Testis (tissue), 2 donors: ENCODE results near the gene IGSF21.

Experiments
- POLR2A ChIP-seq: fragments of 450-650 bp; IDR thresholded peaks from one replicate; pipeline ENCODE4 v1.6.1; 2017; ENCODE audit warnings: antibody characterized with exemption, mild to moderate bottlenecking, moderate library complexity
- TF ChIP-seq, protein P1 (sequence below), 3 experiments: fragments of 450-650 bp in 2 of 3; fragments of 200-600 bp in 1 of 3; sonication (generic) in 1 of 3; IDR thresholded peaks; one replicate each; pipeline ENCODE4 v1.5.1; 2016 to 2019; ENCODE audit warnings: antibody characterized with exemption in 3 of 3, mild to moderate bottlenecking in 2 of 3, moderate library complexity in 1 of 3

DNA sequence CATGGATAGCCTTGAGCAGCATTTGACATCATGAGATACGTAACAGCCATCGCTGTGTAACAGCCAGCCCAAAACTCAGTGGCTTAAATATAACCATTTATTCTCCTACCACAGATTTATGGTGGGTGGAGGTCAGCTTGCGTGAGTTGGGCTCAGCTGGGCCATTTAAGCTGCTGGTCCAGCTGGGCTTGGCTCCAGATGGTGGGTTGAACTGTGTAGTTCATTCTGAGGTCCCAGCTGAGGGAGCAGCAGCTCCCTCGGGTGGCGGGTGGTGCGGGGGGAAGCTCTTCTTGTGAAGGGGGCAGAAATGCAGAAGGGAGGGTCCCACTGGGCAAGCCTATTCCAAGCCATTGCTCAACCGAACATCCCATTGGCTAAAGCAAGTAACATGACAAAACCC, 75.9 kb downstream of the IGSF21 start:
- no peak for TF ChIP-seq POLR2A
- TF ChIP-seq, protein P1, sequence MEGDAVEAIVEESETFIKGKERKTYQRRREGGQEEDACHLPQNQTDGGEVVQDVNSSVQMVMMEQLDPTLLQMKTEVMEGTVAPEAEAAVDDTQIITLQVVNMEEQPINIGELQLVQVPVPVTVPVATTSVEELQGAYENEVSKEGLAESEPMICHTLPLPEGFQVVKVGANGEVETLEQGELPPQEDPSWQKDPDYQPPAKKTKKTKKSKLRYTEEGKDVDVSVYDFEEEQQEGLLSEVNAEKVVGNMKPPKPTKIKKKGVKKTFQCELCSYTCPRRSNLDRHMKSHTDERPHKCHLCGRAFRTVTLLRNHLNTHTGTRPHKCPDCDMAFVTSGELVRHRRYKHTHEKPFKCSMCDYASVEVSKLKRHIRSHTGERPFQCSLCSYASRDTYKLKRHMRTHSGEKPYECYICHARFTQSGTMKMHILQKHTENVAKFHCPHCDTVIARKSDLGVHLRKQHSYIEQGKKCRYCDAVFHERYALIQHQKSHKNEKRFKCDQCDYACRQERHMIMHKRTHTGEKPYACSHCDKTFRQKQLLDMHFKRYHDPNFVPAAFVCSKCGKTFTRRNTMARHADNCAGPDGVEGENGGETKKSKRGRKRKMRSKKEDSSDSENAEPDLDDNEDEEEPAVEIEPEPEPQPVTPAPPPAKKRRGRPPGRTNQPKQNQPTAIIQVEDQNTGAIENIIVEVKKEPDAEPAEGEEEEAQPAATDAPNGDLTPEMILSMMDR (IDR thresholded peaks at IDR 0.05), result no peak
